ENCODE results near the gene KCNQ4. TPM values are rescaled to one million over a fixed set of nuclear protein-coding genes. Genes with fewer than 3 reads are reported as not detected.

The KCNQ4 gene
- total and polyA plus RNA-seq, 10 of the 15 experiments (the other 5 are each of a cell fraction or from before 2014, with no cell fraction given) = 0.04 to 0.18 (median 0.08) TPM; not detected in 2

GRCh38 chr1:40748841-40749718 lies 34.5 kb upstream of the KCNQ4 start:
- intact Hi-C loops (cut with micrococcal nuclease; ENCODE audit: unreplicated experiment) = no loop called here
- no peak overlapping the region for H3K9ac ChIP-seq (ENCODE audit: control insufficient read depth, insufficient read depth, low read length)
- BruUV-seq (replicated peaks) = no TSS peak
- DNase-seq (ENCODE audit: low read depth, low spot score) (no peak), ATAC-seq (no peak), FAIRE-seq (no peak)
- no peaks in the 10 kb centered on the region for H3K9me3 ChIP-seq (replicated peaks; ENCODE audit: control insufficient read depth, insufficient read depth, low read length)
- RAD21 ChIA-PET (ENCODE audit: unreplicated experiment) = no interaction called here
- H3K4me2 ChIP-seq (ENCODE audit: control insufficient read depth, insufficient read depth) = no peak overlapping the region
- no peak overlapping the region for H3K4me3 ChIP-seq
- SMC1A ChIA-PET (ENCODE audit: uncharacterized antibody, unreplicated experiment) = interaction anchor here (0.7 to 1.6 kb wide), 6 partner anchors 12 to 80 kb away, joined by 3 to 5 read pairs (median 3); no protein-coding TSS in a partner anchor
- peaks cover 4% of the 10 kb centered on the region for H3K79me2 ChIP-seq (ENCODE audit: control insufficient read depth, insufficient read depth, low read length)
- H3K27ac ChIP-seq (ENCODE audit: control insufficient read depth, insufficient read depth) = no peak overlapping the region
- H4K20me1 ChIP-seq (ENCODE audit: control insufficient read depth, insufficient read depth) = no peaks in the 10 kb centered on the region
- peaks cover 13 to 23% of the 10 kb centered on the region in 2 experiments for H3K36me3 ChIP-seq (ENCODE audit: control insufficient read depth in 2 of 2, insufficient read depth in 2 of 2, low read length in 1 of 2)
- CTCF ChIA-PET = interaction anchor here (0.6 to 2.9 kb wide), 4 partner anchors 8 to 141 kb away, joined by 3 to 14 read pairs (median 6); no protein-coding TSS in a partner anchor
- WGBS (ENCODE audit: insufficient coverage, insufficient replicate concordance, low lambda C conversion rate, missing lambda C conversion rate) = 96% methylated on average over 5 of the region's 5 CpGs
- H3K4me1 ChIP-seq (ENCODE audit: control insufficient read depth, insufficient read depth, low read length) = peaks cover 22% of the 10 kb centered on the region
- H3K27me3 ChIP-seq (replicated peaks in 1 of 2; ENCODE audit: control insufficient read depth in 2 of 2, insufficient read depth in 2 of 2, low read length in 1 of 2) = no peaks in the 10 kb centered on the region
- in situ Hi-C loops (cut with MboI) = no loop called here
- no peak overlapping the region for H2AFZ ChIP-seq (ENCODE audit: control insufficient read depth, low read depth, low read length)
- POLR2A ChIA-PET = interaction anchor here (0.7 kb wide), 1 partner anchor 1216 kb away, joined by 3 read pairs; no protein-coding TSS in a partner anchor
- TF ChIP-seq ZNF592 (IDR thresholded peaks at IDR 0.05) (no peak), ZNF384 (IDR thresholded peaks at IDR 0.05; ENCODE audit: borderline replicate concordance, low read depth, low read length) (no peak), POU2F2 (IDR thresholded peaks at IDR 0.05; ENCODE audit: borderline replicate concordance, low read depth, low read length) (no peak), SREBF1 (IDR thresholded peaks at IDR 0.05; ENCODE audit: low read length) (no peak), NRF1 (conservative IDR thresholded peaks at IDR 0.05; ENCODE audit: low read depth, low read length) (no peak), CBFB (IDR thresholded peaks at IDR 0.05; ENCODE audit: low read depth) (no peak), HDAC2 (IDR thresholded peaks at IDR 0.05) (no peak), MEF2A (IDR thresholded peaks at IDR 0.05; ENCODE audit: insufficient read depth, low read depth, low read length) (no peak), ATF7 (IDR thresholded peaks at IDR 0.05; ENCODE audit: low read depth) (no peak), RBBP5 (conservative IDR thresholded peaks at IDR 0.05) (no peak), CUX1 (IDR thresholded peaks at IDR 0.05; ENCODE audit: insufficient replicate concordance, low read depth, low read length) (no peak), NKRF (conservative IDR thresholded peaks at IDR 0.05) (no peak)

All from GM12878 (cell line).